ENCODE data around the gene SEPTIN12. TPM values are rescaled to one million over a fixed set of nuclear protein-coding genes. Genes with fewer than 3 reads are reported as not detected.
A peak's percentile ranks its signal among the peaks of the same experiment; 100 is the strongest.

The SEPTIN12 gene
- total and polyA plus RNA-seq, 2 of the 4 experiments (the other 2 are of a cell fraction), result not detected

DNA sequence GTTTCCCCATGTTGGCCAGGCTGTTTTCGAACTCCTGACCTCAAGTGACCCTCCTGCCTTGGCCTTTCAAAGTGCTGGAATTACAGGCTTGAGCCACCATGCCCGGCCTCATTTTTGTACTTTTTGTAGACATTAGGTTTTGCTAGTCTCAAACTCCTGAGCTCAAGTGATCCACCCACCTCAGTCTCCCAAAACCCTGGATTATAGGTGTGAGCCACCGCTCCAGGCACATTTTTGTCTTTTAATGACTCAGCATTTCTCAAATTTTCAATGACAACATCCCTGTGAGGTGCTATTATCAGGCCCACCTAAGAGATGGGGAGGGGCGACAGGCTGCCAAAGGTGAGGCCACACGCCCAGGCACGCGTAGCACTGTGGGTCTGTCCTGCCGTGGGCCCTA lies 1.1 kb downstream of the SEPTIN12 start:
- Histone ChIP-seq H3K14ac (replicated peaks; ENCODE audit: low read depth, low read length) (no peak overlapping the region), H4K5ac (ENCODE audit: low read depth, low read length) (no peak overlapping the region), H3K4me3 (ENCODE audit: insufficient read depth, low read depth, low read length) (no peak overlapping the region), H4K8ac (ENCODE audit: low read depth in 2 of 2, low read length in 2 of 2) (no peak overlapping the region), H2AFZ (replicated peaks; ENCODE audit: low read length, poor library complexity) (peak overlapping the region; percentile 32), H2BK5ac (ENCODE audit: low read depth, low read length, poor library complexity, severe bottlenecking) (no peak overlapping the region), H3K9me3 (ENCODE audit: control insufficient read depth, insufficient read depth, low read length) (no peaks in the 10 kb centered on the region), H3K9ac (ENCODE audit: low read depth, low read length) (no peak overlapping the region), H3K27me3 (ENCODE audit: control insufficient read depth, insufficient read depth, low read length) (no peaks in the 10 kb centered on the region; the same call in 1 of the 2 replicates), H2BK15ac (ENCODE audit: low read depth, low read length) (no peak overlapping the region), H3K4me2 (ENCODE audit: low read depth, low read length) (no peak overlapping the region), H4K20me1 (ENCODE audit: insufficient read depth, low read length) (no peaks in the 10 kb centered on the region), H3K4ac (ENCODE audit: low read depth, low read length) (no peak overlapping the region), H2AK5ac (ENCODE audit: low read depth, low read length) (0 out of 2 replicates have a peak overlapping the region, but pooled peaks have one; percentile 8), H3K18ac (ENCODE audit: low read depth, low read length) (no peak overlapping the region), H2AK9ac (replicated peaks; ENCODE audit: low read depth, low read length, poor library complexity) (peak overlapping the region; percentile 28), H3K4me1 (ENCODE audit: control insufficient read depth, insufficient read depth, low read length) (no peaks in the 10 kb centered on the region), H3K9me1 (ENCODE audit: insufficient read depth, low read length) (0 out of 2 replicates have a peak, but pooled peaks cover 3% of the 10 kb centered on the region), H2BK120ac (ENCODE audit: low read depth, low read length) (no peak overlapping the region), H3K56ac (ENCODE audit: extremely low read depth, insufficient read depth, low read length) (no peak overlapping the region), H3K27ac (ENCODE audit: insufficient read depth, low read length) (no peak overlapping the region), H3K36me3 (ENCODE audit: control insufficient read depth, insufficient read depth, low read length) (no peaks in the 10 kb centered on the region), H4K91ac (ENCODE audit: insufficient read depth, low read depth, low read length) (no peak overlapping the region), H3K79me1 (ENCODE audit: low read depth in 1 of 2, low read length in 2 of 2) (no peaks in the 10 kb centered on the region), H3K23ac (ENCODE audit: low read depth, low read length) (no peak overlapping the region), H2BK20ac (ENCODE audit: low read depth, low read length) (no peak overlapping the region)
- in situ Hi-C loops (cut with MboI; ENCODE audit: low sequenced_read_pairs) (no loop called here), intact Hi-C loops (cut with micrococcal nuclease) (no loop called here), dilution Hi-C loops (cut with HindIII; ENCODE audit: low sequenced_read_pairs, unreplicated experiment) (no loop called here)
- no TSS peak for BruUV-seq (replicated peaks)
- TF ChIP-seq, protein P1, sequence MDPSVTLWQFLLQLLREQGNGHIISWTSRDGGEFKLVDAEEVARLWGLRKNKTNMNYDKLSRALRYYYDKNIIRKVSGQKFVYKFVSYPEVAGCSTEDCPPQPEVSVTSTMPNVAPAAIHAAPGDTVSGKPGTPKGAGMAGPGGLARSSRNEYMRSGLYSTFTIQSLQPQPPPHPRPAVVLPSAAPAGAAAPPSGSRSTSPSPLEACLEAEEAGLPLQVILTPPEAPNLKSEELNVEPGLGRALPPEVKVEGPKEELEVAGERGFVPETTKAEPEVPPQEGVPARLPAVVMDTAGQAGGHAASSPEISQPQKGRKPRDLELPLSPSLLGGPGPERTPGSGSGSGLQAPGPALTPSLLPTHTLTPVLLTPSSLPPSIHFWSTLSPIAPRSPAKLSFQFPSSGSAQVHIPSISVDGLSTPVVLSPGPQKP (IDR thresholded peaks at IDR 0.05; ENCODE audit: borderline replicate concordance, low read depth, low read length), result no peak
- TF ChIP-seq BHLHE40 (IDR thresholded peaks at IDR 0.05; ENCODE audit: low read depth, low read length) (no peak), RAD21 (IDR thresholded peaks at IDR 0.05; ENCODE audit: low read length) (no peak), CEBPB (IDR thresholded peaks at IDR 0.05; ENCODE audit: low read depth, low read length) (no peak), RFX5 (IDR thresholded peaks at IDR 0.05; ENCODE audit: low read depth, low read length) (no peak), NFE2L2 (IDR thresholded peaks at IDR 0.05; ENCODE audit: low read depth, low read length) (peak; percentile 86), MAZ (IDR thresholded peaks at IDR 0.05; ENCODE audit: borderline replicate concordance, low read depth, low read length) (no peak), MAFK (IDR thresholded peaks at IDR 0.05; ENCODE audit: low read depth, low read length) (peak; percentile 90), CHD1 (IDR thresholded peaks at IDR 0.05; ENCODE audit: low read depth, low read length) (no peak), RCOR1 (IDR thresholded peaks at IDR 0.05; ENCODE audit: insufficient replicate concordance, low read length) (no peak)
- TF ChIP-seq, protein P2, sequence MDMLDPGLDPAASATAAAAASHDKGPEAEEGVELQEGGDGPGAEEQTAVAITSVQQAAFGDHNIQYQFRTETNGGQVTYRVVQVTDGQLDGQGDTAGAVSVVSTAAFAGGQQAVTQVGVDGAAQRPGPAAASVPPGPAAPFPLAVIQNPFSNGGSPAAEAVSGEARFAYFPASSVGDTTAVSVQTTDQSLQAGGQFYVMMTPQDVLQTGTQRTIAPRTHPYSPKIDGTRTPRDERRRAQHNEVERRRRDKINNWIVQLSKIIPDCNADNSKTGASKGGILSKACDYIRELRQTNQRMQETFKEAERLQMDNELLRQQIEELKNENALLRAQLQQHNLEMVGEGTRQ (IDR thresholded peaks at IDR 0.05; ENCODE audit: low read depth, low read length), result no peak
- DNase-seq, result no peak
- no peak for ATAC-seq (ENCODE audit: low read depth)
- WGBS, 2 experiments (ENCODE audit: extremely low coverage in 2 of 2, insufficient read length in 1 of 2), result 86% methylated on average over 1 of the region's 8 CpGs; no CpG with 5 or more reads in 1 of the 2 experiments
- ChIA-PET CTCF (no interaction called here), POLR2A (ENCODE audit: unreplicated experiment) (no interaction called here)

Measured in IMR-90 (cell line).